ENCODE results near the gene ZNF428.

- TF ChIP-seq, protein P1, sequence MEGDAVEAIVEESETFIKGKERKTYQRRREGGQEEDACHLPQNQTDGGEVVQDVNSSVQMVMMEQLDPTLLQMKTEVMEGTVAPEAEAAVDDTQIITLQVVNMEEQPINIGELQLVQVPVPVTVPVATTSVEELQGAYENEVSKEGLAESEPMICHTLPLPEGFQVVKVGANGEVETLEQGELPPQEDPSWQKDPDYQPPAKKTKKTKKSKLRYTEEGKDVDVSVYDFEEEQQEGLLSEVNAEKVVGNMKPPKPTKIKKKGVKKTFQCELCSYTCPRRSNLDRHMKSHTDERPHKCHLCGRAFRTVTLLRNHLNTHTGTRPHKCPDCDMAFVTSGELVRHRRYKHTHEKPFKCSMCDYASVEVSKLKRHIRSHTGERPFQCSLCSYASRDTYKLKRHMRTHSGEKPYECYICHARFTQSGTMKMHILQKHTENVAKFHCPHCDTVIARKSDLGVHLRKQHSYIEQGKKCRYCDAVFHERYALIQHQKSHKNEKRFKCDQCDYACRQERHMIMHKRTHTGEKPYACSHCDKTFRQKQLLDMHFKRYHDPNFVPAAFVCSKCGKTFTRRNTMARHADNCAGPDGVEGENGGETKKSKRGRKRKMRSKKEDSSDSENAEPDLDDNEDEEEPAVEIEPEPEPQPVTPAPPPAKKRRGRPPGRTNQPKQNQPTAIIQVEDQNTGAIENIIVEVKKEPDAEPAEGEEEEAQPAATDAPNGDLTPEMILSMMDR (IDR thresholded peaks at IDR 0.05) = no peak
- no peak for TF ChIP-seq POLR2AphosphoS5 (IDR thresholded peaks at IDR 0.05; ENCODE audit: low read depth, low read length)
- no peak for TF ChIP-seq FOSL2 (IDR thresholded peaks at IDR 0.05; ENCODE audit: borderline replicate concordance, low read depth)
- TF ChIP-seq YY1 (IDR thresholded peaks at IDR 0.05; ENCODE audit: low read depth) = no peak
- TF ChIP-seq FOXM1 (IDR thresholded peaks at IDR 0.05; ENCODE audit: low read depth) = no peak
- TF ChIP-seq, protein P2, sequence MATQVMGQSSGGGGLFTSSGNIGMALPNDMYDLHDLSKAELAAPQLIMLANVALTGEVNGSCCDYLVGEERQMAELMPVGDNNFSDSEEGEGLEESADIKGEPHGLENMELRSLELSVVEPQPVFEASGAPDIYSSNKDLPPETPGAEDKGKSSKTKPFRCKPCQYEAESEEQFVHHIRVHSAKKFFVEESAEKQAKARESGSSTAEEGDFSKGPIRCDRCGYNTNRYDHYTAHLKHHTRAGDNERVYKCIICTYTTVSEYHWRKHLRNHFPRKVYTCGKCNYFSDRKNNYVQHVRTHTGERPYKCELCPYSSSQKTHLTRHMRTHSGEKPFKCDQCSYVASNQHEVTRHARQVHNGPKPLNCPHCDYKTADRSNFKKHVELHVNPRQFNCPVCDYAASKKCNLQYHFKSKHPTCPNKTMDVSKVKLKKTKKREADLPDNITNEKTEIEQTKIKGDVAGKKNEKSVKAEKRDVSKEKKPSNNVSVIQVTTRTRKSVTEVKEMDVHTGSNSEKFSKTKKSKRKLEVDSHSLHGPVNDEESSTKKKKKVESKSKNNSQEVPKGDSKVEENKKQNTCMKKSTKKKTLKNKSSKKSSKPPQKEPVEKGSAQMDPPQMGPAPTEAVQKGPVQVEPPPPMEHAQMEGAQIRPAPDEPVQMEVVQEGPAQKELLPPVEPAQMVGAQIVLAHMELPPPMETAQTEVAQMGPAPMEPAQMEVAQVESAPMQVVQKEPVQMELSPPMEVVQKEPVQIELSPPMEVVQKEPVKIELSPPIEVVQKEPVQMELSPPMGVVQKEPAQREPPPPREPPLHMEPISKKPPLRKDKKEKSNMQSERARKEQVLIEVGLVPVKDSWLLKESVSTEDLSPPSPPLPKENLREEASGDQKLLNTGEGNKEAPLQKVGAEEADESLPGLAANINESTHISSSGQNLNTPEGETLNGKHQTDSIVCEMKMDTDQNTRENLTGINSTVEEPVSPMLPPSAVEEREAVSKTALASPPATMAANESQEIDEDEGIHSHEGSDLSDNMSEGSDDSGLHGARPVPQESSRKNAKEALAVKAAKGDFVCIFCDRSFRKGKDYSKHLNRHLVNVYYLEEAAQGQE (IDR thresholded peaks at IDR 0.05; ENCODE audit: low read depth, low read length) = no peak
- no peak for TF ChIP-seq EZH2phosphoT487 (IDR thresholded peaks at IDR 0.05; ENCODE audit: borderline replicate concordance, low read depth)
- TF ChIP-seq TEAD4 (IDR thresholded peaks at IDR 0.05; ENCODE audit: borderline replicate concordance, insufficient read depth) = no peak
- no peak for TF ChIP-seq RAD21 (IDR thresholded peaks at IDR 0.05; ENCODE audit: low read length)
- no peak for TF ChIP-seq TAF1 (IDR thresholded peaks at IDR 0.05; ENCODE audit: borderline replicate concordance, low read depth, low read length)
- TF ChIP-seq GATA2 (CRISPR knock-in tag; IDR thresholded peaks at IDR 0.05) = no peak
- TF ChIP-seq RFX5 (IDR thresholded peaks at IDR 0.05; ENCODE audit: low read length) = no peak
- no peak for TF ChIP-seq NRF1 (IDR thresholded peaks at IDR 0.05; ENCODE audit: low read depth, low read length)
Measured at GRCh38 chr19:43664018-43664417, 44.6 kb upstream of the ZNF428 start.
